ENCODE results near the gene EMC6. TPM values are rescaled to one million over a fixed set of nuclear protein-coding genes. Genes with fewer than 3 reads are reported as not detected.
"Not testable (repeated sequence)": the region's sequence is repeated elsewhere in the genome, so short reads cannot be mapped to it uniquely, and the experiment has no call there.

Gene EMC6
- total RNA-seq, 2 donors from 2014 or later: 28.9 to 58.8 TPM

DNA sequence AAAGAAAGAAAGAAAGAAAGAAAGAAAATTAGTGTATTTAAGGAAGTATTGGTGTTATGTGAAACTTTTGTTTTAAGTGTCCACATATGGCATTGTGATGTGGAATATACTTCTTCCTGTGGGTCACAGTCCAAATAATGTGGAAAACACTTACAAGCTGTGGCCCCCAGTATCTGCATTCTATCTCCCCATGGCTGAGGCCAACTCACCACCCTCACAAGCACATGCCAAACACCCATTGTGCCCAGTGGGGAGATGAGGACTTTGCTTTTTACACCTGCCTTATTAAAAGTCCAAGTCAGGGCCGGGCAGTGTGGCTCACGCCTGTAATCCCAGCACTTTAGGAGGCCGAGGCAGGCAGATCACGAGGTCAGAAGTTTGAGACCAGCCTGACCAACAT, 31.3 kb downstream of the EMC6 start:
- H3K4me1 Mint-ChIP-seq: no peaks in the 10 kb centered on the region
- no peaks in the 10 kb centered on the region for H3K36me3 Mint-ChIP-seq (ENCODE audit: low read depth)
- no peak overlapping the region for H3K4me3 Mint-ChIP-seq
- H3K9me3 Mint-ChIP-seq: peaks cover 4% of the 10 kb centered on the region
- no peaks in the 10 kb centered on the region for H3K27me3 Mint-ChIP-seq
- no peak overlapping the region for H3K27ac Mint-ChIP-seq
- no peak for ATAC-seq (replicated peaks)

DNA sequence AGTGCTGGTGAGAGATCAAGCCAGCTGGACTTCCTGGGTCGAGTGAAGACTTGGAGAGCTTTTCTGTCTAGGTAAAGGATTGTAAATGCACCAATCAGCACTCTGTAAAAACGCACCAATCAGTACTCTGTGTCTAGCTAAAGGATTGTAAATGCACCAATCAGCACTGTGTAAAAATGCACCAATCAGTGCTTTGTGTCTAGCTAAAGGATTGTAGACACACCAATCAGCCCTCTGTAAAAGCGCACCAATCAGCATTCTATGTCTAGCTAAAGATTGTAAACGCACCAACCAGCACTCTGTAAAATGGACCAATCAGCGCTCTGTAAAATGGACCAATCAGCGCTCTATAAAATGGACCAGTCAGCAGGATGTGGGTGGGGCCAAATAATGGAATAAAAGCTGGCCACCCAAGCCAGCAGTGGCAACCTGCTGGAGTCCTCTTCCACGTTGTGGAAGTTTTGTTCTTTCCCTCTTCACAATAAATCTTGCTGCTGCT, 33.5 kb downstream of the EMC6 start:
- not testable (repeated sequence) for H3K4me3 Mint-ChIP-seq; ATAC-seq (replicated peaks); H3K9me3 Mint-ChIP-seq; H3K27ac Mint-ChIP-seq; H3K4me1 Mint-ChIP-seq; H3K36me3 Mint-ChIP-seq (ENCODE audit: low read depth); H3K27me3 Mint-ChIP-seq

DNA sequence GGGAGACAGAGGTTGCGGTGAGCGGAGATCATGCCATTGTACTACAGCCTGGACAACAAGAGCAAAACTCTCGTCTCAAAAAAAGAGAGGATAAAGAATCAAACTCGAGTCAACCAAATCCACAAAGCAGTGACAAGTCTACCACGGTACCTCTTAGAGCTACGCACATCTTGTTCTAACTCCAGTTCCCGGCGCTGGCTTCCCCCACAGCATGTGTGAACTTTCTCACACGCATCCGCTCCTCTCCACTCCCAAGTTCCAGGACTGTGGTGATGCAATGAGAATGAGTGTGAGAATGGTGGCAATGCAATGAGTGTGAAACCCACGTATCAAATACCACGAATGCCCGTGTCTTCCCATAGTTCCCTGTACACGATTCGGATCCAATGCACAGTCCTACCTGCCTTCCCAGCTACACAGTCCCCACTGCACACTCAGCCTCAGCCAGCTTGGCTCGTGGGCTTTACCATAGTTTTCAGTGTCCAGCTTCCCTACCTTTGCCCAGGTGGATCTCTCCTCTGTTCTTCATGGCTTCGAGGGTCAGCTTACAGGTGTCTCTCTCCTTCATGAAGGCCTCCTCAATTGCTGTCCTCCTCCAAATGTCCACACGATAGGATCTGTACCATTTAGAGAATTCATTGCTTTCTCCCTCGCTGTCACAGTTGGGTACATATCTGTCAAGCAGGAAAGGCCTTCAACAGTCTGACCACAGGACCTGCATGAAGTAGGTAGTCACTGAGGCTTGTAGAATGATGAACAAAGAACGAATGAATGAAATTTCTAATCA, 36.5 kb downstream of the EMC6 start:
- no peak for ATAC-seq (replicated peaks)
- Mint-ChIP-seq H3K36me3 (ENCODE audit: low read depth) (no peaks in the 10 kb centered on the region), H3K27me3 (no peaks in the 10 kb centered on the region), H3K4me3 (no peak overlapping the region), H3K9me3 (peaks cover 4% of the 10 kb centered on the region), H3K4me1 (peaks cover 13% of the 10 kb centered on the region), H3K27ac (no peak overlapping the region)

DNA sequence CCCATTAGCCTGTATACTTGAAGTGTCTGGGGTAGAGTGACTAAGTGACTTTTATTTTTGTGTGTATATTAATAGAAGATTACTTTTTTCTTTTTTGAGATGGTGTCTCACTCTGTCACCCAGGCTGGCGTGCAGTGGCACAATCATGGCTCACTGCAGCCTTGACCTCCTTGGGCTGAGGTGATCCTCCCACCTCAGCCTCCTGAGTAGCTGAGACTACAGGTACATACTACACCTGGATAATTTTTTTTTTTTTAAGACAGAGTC, 37.0 kb downstream of the EMC6 start:
- H3K4me3 Mint-ChIP-seq; H3K9me3 Mint-ChIP-seq; H3K27ac Mint-ChIP-seq; ATAC-seq (replicated peaks); H3K36me3 Mint-ChIP-seq (ENCODE audit: low read depth); H3K27me3 Mint-ChIP-seq: not testable (repeated sequence)
- H3K4me1 Mint-ChIP-seq: peaks cover 14% of the 10 kb centered on the region

DNA sequence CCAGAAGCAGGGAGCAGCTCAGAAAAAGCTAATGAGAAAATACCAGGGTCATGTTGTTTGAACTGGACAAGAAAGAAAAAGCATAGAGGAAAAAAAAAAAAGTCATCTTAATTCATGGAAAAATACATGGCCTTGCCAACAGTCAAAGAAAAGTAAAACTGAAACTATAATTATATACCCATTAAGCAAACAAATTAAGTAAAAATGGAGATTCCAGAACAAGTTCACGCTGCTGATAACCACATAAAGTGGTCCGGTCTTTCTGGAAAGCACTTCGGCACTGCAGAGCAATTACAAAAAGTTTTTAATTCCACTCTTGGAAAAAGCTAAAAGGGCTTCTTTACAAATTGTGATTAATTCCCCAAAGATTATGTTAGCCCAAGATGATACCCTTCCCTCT, 39.8 kb downstream of the EMC6 start:
- H3K27ac Mint-ChIP-seq: no peak overlapping the region
- ATAC-seq (replicated peaks): no peak
- H3K36me3 Mint-ChIP-seq (ENCODE audit: low read depth): peaks cover 18% of the 10 kb centered on the region
- no peaks in the 10 kb centered on the region for H3K27me3 Mint-ChIP-seq
- H3K9me3 Mint-ChIP-seq: no peaks in the 10 kb centered on the region
- H3K4me1 Mint-ChIP-seq: peaks cover 32% of the 10 kb centered on the region
- peak overlapping the region; percentile 20 for H3K4me3 Mint-ChIP-seq

DNA sequence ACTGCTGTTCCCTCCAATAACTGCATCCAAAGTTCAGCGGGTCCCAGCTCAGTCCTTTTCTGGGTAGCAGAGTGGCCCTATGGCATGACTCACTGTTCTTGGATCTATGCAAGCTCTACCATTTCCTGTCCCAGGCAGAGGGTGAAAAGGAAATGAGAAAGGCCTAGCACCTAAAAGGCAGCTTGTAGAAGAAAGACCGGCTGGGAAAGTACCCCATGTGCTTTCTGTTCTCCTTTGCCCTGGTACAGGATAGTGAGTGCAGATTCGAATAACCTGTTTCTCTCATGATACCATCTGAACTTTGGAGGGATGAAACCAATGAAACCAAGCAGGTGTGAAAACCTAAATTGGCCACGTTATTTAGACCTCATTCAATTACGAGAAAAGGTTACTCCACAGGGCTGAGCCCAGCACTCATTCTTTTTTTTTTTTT, 42.4 kb downstream of the EMC6 start:
- peaks cover 40% of the 10 kb centered on the region for H3K36me3 Mint-ChIP-seq (ENCODE audit: low read depth)
- H3K4me3 Mint-ChIP-seq: peak overlapping the region; percentile 62
- peak overlapping the region; percentile 63 for H3K27ac Mint-ChIP-seq
- peaks cover 32% of the 10 kb centered on the region for H3K4me1 Mint-ChIP-seq
- H3K9me3 Mint-ChIP-seq: no peaks in the 10 kb centered on the region
- peak; percentile 96 for ATAC-seq (replicated peaks)
- no peaks in the 10 kb centered on the region for H3K27me3 Mint-ChIP-seq

DNA sequence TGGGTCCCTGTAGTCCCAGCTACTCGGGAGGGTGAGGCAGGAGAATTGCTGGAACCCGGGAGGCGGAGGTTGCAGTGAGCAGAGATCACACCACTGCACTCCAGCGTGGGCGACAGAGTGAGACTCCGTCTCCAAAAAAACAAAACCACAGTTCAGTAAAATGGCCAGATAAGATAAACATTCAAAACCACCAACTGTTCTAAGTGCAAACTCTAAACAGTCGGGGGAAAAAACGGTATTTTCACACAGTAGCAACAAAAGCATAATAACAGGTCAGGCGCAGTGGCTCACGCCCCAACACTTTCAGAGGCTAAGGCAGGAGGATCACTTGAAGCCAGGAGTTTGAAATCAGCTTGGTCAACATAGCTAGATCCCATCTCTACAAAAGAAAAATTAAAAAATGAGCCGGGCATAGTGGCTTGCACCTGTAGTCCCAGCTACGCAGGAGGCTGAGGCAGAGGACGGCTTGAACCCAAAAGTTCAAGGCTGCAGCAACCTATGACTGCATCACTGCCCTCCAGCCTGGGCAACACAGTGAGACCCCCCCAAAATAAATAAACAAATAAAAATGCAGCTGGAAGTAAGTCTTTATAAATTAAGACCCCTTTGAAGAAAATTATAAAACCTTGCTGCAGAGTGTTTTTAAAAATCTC, 44.3 kb downstream of the EMC6 start:
- peak overlapping the region; percentile 59 for H3K4me3 Mint-ChIP-seq

GRCh38 chr17:3715296-3715695, 46.7 kb downstream of the EMC6 start:
- no peak overlapping the region for H3K27ac Mint-ChIP-seq
- no peaks in the 10 kb centered on the region for H3K9me3 Mint-ChIP-seq
- no peaks in the 10 kb centered on the region for H3K27me3 Mint-ChIP-seq
- H3K36me3 Mint-ChIP-seq (ENCODE audit: low read depth): peaks cover 83% of the 10 kb centered on the region
- H3K4me1 Mint-ChIP-seq: peaks cover 25% of the 10 kb centered on the region
- H3K4me3 Mint-ChIP-seq: no peak overlapping the region
- ATAC-seq (replicated peaks): no peak

More for the DNA sequence above, 44.3 kb downstream of the EMC6 start:
- Mint-ChIP-seq H3K9me3 (no peaks in the 10 kb centered on the region), H3K36me3 (ENCODE audit: low read depth) (peaks cover 60% of the 10 kb centered on the region), H3K27me3 (no peaks in the 10 kb centered on the region), H3K4me1 (peaks cover 32% of the 10 kb centered on the region), H3K27ac (peak overlapping the region; percentile 28)
- ATAC-seq (replicated peaks): peak; percentile 38

GRCh38 chr17:3718201-3718600, 49.6 kb downstream of the EMC6 start:
- H3K4me3 Mint-ChIP-seq: no peak overlapping the region
- H3K27me3 Mint-ChIP-seq: no peaks in the 10 kb centered on the region
- H3K4me1 Mint-ChIP-seq: peaks cover 21% of the 10 kb centered on the region
- H3K36me3 Mint-ChIP-seq (ENCODE audit: low read depth): peaks cover 95% of the 10 kb centered on the region
- no peak overlapping the region for H3K27ac Mint-ChIP-seq
- no peaks in the 10 kb centered on the region for H3K9me3 Mint-ChIP-seq
- no peak for ATAC-seq (replicated peaks)

DNA sequence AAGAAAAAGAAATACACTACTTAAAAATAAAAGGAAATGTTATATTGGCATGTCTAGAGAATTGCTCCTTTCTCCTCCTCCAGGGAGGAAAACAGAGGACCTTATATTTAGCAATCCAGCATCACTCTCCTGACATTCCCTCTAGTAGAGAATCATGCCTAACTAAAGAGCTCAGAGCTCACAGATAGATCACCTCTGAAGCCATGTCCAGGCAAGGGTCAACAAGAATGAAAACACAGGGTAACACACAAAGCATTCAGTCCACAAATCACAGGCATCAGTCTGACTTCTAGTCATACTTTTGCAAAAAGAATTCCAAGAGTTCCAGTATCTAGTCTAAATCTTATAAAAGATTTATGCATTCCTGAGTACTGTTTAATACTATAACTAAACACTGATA, 50.7 kb downstream of the EMC6 start:
- H3K27me3 Mint-ChIP-seq: no peaks in the 10 kb centered on the region
- peaks cover 21% of the 10 kb centered on the region for H3K4me1 Mint-ChIP-seq
- H3K27ac Mint-ChIP-seq: no peak overlapping the region
- H3K4me3 Mint-ChIP-seq: peak overlapping the region; percentile 98
- H3K9me3 Mint-ChIP-seq: no peaks in the 10 kb centered on the region
- ATAC-seq (replicated peaks): no peak
- peaks cover 90% of the 10 kb centered on the region for H3K36me3 Mint-ChIP-seq (ENCODE audit: low read depth)

Other genes with a start within 250 kb of the EMC6 start
- gene OR1E2, start 235.0 kb upstream of the EMC6 start, total RNA-seq: not detected
- gene SPATA22, start 197.0 kb upstream of the EMC6 start, total RNA-seq: not detected
- gene ASPA, start 192.8 kb upstream of the EMC6 start, total RNA-seq: under 1 TPM in 1 of 2 donors, not detected in 1; 0.05 TPM
- 1 to 10 TPM in 1 of 2 donors, under 1 TPM in 1; 0.86 to 3.5 TPM for gene TRPV3, start 111.0 kb upstream of the EMC6 start, total RNA-seq
- 1 to 10 TPM; 3.7 to 3.9 TPM for gene TRPV1, start 59.4 kb upstream of the EMC6 start, total RNA-seq
- gene SHPK, start 32.6 kb upstream of the EMC6 start, total RNA-seq: 10 to 100 TPM in 1 of 2 donors, 1 to 10 TPM in 1; 10.0 to 12.3 TPM
- gene CTNS, start 32.1 kb upstream of the EMC6 start, total RNA-seq: 10 to 100 TPM; 11.2 to 11.8 TPM
- 10 to 100 TPM; 13.0 to 15.1 TPM for gene TAX1BP3, start 234 bp upstream of the EMC6 start, total RNA-seq
- 10 to 100 TPM; 22.0 to 74.3 TPM for gene P2RX5, start 27.3 kb downstream of the EMC6 start, total RNA-seq
- gene HASPIN, start 55.1 kb downstream of the EMC6 start, total RNA-seq: 10 to 100 TPM; 12.4 to 21.5 TPM
- gene ITGAE, start 132.4 kb downstream of the EMC6 start, total RNA-seq: 10 to 100 TPM; 24.2 to 43.2 TPM
- 10 to 100 TPM; 30.8 to 40.4 TPM for gene NCBP3, start 177.4 kb downstream of the EMC6 start, total RNA-seq
- gene CAMKK1, start 224.2 kb downstream of the EMC6 start, total RNA-seq: 1 to 10 TPM; 4.0 to 4.9 TPM
- gene P2RX1, start 247.7 kb downstream of the EMC6 start, total RNA-seq: 1 to 10 TPM in 1 of 2 donors, not detected in 1; 1.6 TPM